Renal cortex interstitium (tissue), 11 donors: ENCODE results near the gene CCT2. TPM values are rescaled to one million over a fixed set of nuclear protein-coding genes. Genes with fewer than 3 reads are reported as not detected.
A peak's percentile ranks its signal among the peaks of the same experiment; 100 is the strongest.

Source experiments
- DNase-seq, 11 donors: peaks; one replicate each; pipeline ENCODE4 v3.0.0-alpha.2; 2013; ENCODE audit warnings: low read depth in 9 of 11, low spot score in 4 of 11; ENCODE audit errors: extremely low read depth in 1 of 11
- polyA plus RNA-seq, 3 donors: library from polyadenylated mRNA; unstranded; fragments of 120-200 nt; gene quantifications; one replicate each; pipeline ENCODE4 v1.2.1, GENCODE V29; 2013; ENCODE audit not compliant: insufficient read length in 3 of 3

CCT2 gene
- polyA plus RNA-seq, 3 donors = 238 to 277 (median 251) TPM

GRCh38 chr12:69616025-69616424, 30.8 kb downstream of the CCT2 start:
- DNase-seq = no peak

- peak in 1 of 11 donors; percentile 21 for DNase-seq
Measured at GRCh38 chr12:69619050-69619449, 33.8 kb downstream of the CCT2 start.

GRCh38 chr12:69620077-69620476, 34.8 kb downstream of the CCT2 start:
- no peak for DNase-seq

GRCh38 chr12:69620921-69621320, 35.7 kb downstream of the CCT2 start:
- no peak for DNase-seq

GRCh38 chr12:69621551-69621950, 36.3 kb downstream of the CCT2 start:
- no peak for DNase-seq

- DNase-seq = no peak
Measured at GRCh38 chr12:69623970-69624369, 38.7 kb downstream of the CCT2 start.

GRCh38 chr12:69627501-69627900, 42.2 kb downstream of the CCT2 start:
- DNase-seq = no peak

- DNase-seq = no peak
Measured at GRCh38 chr12:69630191-69630590, 44.9 kb downstream of the CCT2 start.

GRCh38 chr12:69633061-69633460, 47.8 kb downstream of the CCT2 start:
- no peak for DNase-seq

GRCh38 chr12:69639400-69640016, 54.2 kb downstream of the CCT2 start:
- DNase-seq = peak in 10 of 11 donors; percentile 23 to 60 (median 39)

GRCh38 chr12:69641546-69641945, 56.3 kb downstream of the CCT2 start:
- DNase-seq = no peak

GRCh38 chr12:69642531-69642930, 57.3 kb downstream of the CCT2 start:
- no peak for DNase-seq

- no peak for DNase-seq
Measured at GRCh38 chr12:69644511-69644910, 59.3 kb downstream of the CCT2 start.

- no peak for DNase-seq
Measured at GRCh38 chr12:69645031-69645430, 59.8 kb downstream of the CCT2 start.

GRCh38 chr12:69647178-69647577, 61.9 kb downstream of the CCT2 start:
- no peak for DNase-seq

- no peak for DNase-seq
Measured at GRCh38 chr12:69648476-69648875, 63.2 kb downstream of the CCT2 start.

- no peak for DNase-seq
Measured at GRCh38 chr12:69649529-69649928, 64.3 kb downstream of the CCT2 start.

Other genes starting within 250 kb of the CCT2 start
- gene LYZ, start 237.1 kb upstream of the CCT2 start, polyA plus RNA-seq = 10 to 100 TPM; 13.8 to 53.6 (median 35.6) TPM
- 10 to 100 TPM; 27.1 to 38.3 (median 30.0) TPM for gene YEATS4, start 225.7 kb upstream of the CCT2 start, polyA plus RNA-seq
- 10 to 100 TPM; 38.9 to 47.2 (median 41.1) TPM for gene FRS2, start 115.1 kb upstream of the CCT2 start, polyA plus RNA-seq
- not detected for gene LRRC10, start 25.4 kb downstream of the CCT2 start, polyA plus RNA-seq
- gene BEST3, start 113.8 kb downstream of the CCT2 start, polyA plus RNA-seq = under 1 TPM; 0.20 to 0.36 (median 0.30) TPM
- 10 to 100 TPM; 58.6 to 89.6 (median 66.4) TPM for gene RAB3IP, start 153.4 kb downstream of the CCT2 start, polyA plus RNA-seq
- 1 to 10 TPM; 1.6 to 4.9 (median 3.2) TPM for gene MYRFL, start 239.8 kb downstream of the CCT2 start, polyA plus RNA-seq